MM.1S (cell line): Measurements from ENCODE around the gene OLFML2A.

Experiments used
- DNase-seq: peaks from one replicate; pipeline ENCODE4 v3.0.0-alpha.2; 2015
- H2AFZ ChIP-seq: fragments of 300-600 bp; sonication (generic); 2 replicates; pipeline ENCODE4 v1.6.0; 2016; ENCODE audit warnings: antibody characterized with exemption, low read length
- H3F3A ChIP-seq: fragments of 300-600 bp; sonication (generic); 2 replicates; pipeline ENCODE4 v1.6.1; 2016; ENCODE audit warnings: mild to moderate bottlenecking, antibody characterized with exemption, low read length, moderate library complexity, mixed read lengths; ENCODE audit not compliant: insufficient read depth
- H3K27ac ChIP-seq: fragments of 300-600 bp; sonication (generic); 2 replicates; pipeline ENCODE4 v1.5.1; 2016; ENCODE audit warnings: mild to moderate bottlenecking, low read length
- H3K27me3 ChIP-seq: fragments of 300-600 bp; sonication (generic); replicated peaks from 2 replicates; pipeline ENCODE4 v1.6.0; 2016; ENCODE audit warnings: low read length; ENCODE audit not compliant: insufficient read depth
- H3K36me3 ChIP-seq: fragments of 300-600 bp; sonication (generic); replicated peaks from 2 replicates; pipeline ENCODE4 v1.6.1; 2016; ENCODE audit warnings: mild to moderate bottlenecking, low read length, mixed read lengths; ENCODE audit not compliant: insufficient read depth
- H3K4me1 ChIP-seq: fragments of 300-600 bp; sonication (generic); 2 replicates; pipeline ENCODE4 v1.6.1; 2016; ENCODE audit warnings: low read length, mixed read lengths
- H3K4me2 ChIP-seq: fragments of 300-600 bp; sonication (generic); 2 replicates; pipeline ENCODE4 v1.6.0; 2016; ENCODE audit warnings: low read depth, low read length
- H3K4me3 ChIP-seq: fragments of 300-600 bp; sonication (generic); 2 replicates; pipeline ENCODE4 v1.5.1; 2016; ENCODE audit warnings: low read length, mixed read lengths
- H3K79me2 ChIP-seq: fragments of 300-600 bp; sonication (generic); 2 replicates; pipeline ENCODE4 v1.6.1; 2016; ENCODE audit warnings: mixed run types, low read length, mixed read lengths
- H3K9ac ChIP-seq: fragments of 300-600 bp; sonication (generic); 2 replicates; pipeline ENCODE4 v1.6.1; 2016; ENCODE audit warnings: low read length, mixed read lengths
- H3K9me2 ChIP-seq: fragments of 300-600 bp; sonication (generic); replicated peaks from 2 replicates; pipeline ENCODE4 v1.6.1; 2016; ENCODE audit warnings: mild to moderate bottlenecking, low read length, mixed read lengths; ENCODE audit not compliant: insufficient read depth
- H3K9me3 ChIP-seq: fragments of 300-600 bp; sonication (generic); replicated peaks from 2 replicates; pipeline ENCODE4 v1.6.1; 2016; ENCODE audit warnings: mild to moderate bottlenecking, low read length, mixed read lengths; ENCODE audit not compliant: insufficient read depth
- H4K20me1 ChIP-seq: fragments of 300-600 bp; sonication (generic); 2 replicates; pipeline ENCODE4 v1.6.1; 2016; ENCODE audit warnings: mild to moderate bottlenecking, low read length, moderate library complexity, mixed read lengths; ENCODE audit not compliant: insufficient read depth
- EZH2 ChIP-seq: fragments of 300-600 bp; sonication (generic); optimal IDR thresholded peaks from 2 replicates; pipeline ENCODE3; 2017; ENCODE audit warnings: low read depth, mild to moderate bottlenecking, antibody characterized with exemption, low read length, mixed read lengths
- EZH2phosphoT487 ChIP-seq: fragments of 300-600 bp; sonication (generic); IDR thresholded peaks from 2 replicates; pipeline ENCODE4 v1.6.1; 2018; ENCODE audit warnings: antibody characterized with exemption, low read length
- TF ChIP-seq, protein P1 (sequence below): fragments of 300-600 bp; sonication (generic); IDR thresholded peaks from 2 replicates; pipeline ENCODE4 v1.5.1; 2016; ENCODE audit warnings: antibody characterized with exemption, low read length, mixed read lengths

The OLFML2A gene

DNA sequence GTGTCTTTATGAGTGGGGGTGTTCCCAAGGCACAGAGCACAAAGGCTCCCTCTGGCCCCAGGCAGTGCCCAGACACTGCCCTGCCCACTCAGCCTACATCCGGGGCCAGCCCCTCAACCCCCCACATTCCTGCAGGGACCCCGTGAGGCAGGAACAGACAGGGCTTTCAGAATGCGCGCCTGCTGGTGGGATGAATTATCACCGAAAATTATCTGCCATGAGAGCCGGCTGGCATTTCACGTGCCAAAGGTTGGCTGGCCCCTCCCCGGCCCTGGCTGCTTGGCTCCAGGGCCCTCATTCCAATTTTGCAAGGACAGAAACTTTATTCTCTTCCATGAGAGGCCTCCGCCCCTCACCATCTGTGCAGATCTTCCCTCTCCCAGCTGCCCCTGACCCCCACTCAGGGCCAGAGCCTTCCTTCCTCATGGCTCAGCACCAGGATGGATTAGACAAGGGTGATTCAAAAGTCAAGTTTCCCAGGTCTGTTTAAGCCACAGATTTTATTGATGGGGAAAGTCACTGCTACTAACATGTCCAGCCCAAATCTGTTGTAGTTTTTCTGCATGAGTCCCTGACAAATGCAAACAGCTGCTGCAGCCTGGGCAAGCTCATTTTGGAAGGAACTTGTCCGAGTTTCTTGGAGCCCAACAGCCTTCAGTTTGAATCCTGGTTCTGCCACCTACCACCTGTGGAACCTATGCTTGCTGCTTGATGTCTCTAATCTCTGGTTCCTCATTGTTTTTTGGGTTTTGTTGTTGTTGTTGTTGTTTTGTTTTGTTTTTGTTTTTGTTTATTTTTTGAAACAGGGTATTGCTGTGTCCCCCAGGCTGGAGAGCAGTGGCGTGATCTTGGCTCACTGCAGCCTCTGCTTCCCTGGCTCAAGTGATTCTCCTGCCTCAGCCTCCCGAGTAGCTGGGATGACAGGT is 44.0 kb downstream of the OLFML2A start:
- Histone ChIP-seq H3K4me2 (no peak overlapping the region), H3F3A (no peaks in the 10 kb centered on the region), H3K27ac (no peak overlapping the region), H3K9me3 (no peaks in the 10 kb centered on the region), H4K20me1 (no peaks in the 10 kb centered on the region), H3K4me1 (no peaks in the 10 kb centered on the region), H3K9ac (no peak overlapping the region), H2AFZ (no peak overlapping the region), H3K79me2 (no peaks in the 10 kb centered on the region), H3K9me2 (no peaks in the 10 kb centered on the region), H3K4me3 (no peak overlapping the region), H3K36me3 (no peaks in the 10 kb centered on the region), H3K27me3 (no peaks in the 10 kb centered on the region)
- DNase-seq, result no peak
- TF ChIP-seq, protein P1, sequence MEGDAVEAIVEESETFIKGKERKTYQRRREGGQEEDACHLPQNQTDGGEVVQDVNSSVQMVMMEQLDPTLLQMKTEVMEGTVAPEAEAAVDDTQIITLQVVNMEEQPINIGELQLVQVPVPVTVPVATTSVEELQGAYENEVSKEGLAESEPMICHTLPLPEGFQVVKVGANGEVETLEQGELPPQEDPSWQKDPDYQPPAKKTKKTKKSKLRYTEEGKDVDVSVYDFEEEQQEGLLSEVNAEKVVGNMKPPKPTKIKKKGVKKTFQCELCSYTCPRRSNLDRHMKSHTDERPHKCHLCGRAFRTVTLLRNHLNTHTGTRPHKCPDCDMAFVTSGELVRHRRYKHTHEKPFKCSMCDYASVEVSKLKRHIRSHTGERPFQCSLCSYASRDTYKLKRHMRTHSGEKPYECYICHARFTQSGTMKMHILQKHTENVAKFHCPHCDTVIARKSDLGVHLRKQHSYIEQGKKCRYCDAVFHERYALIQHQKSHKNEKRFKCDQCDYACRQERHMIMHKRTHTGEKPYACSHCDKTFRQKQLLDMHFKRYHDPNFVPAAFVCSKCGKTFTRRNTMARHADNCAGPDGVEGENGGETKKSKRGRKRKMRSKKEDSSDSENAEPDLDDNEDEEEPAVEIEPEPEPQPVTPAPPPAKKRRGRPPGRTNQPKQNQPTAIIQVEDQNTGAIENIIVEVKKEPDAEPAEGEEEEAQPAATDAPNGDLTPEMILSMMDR, result no peak
- no peak for TF ChIP-seq EZH2phosphoT487
- no peak for TF ChIP-seq EZH2

DNA sequence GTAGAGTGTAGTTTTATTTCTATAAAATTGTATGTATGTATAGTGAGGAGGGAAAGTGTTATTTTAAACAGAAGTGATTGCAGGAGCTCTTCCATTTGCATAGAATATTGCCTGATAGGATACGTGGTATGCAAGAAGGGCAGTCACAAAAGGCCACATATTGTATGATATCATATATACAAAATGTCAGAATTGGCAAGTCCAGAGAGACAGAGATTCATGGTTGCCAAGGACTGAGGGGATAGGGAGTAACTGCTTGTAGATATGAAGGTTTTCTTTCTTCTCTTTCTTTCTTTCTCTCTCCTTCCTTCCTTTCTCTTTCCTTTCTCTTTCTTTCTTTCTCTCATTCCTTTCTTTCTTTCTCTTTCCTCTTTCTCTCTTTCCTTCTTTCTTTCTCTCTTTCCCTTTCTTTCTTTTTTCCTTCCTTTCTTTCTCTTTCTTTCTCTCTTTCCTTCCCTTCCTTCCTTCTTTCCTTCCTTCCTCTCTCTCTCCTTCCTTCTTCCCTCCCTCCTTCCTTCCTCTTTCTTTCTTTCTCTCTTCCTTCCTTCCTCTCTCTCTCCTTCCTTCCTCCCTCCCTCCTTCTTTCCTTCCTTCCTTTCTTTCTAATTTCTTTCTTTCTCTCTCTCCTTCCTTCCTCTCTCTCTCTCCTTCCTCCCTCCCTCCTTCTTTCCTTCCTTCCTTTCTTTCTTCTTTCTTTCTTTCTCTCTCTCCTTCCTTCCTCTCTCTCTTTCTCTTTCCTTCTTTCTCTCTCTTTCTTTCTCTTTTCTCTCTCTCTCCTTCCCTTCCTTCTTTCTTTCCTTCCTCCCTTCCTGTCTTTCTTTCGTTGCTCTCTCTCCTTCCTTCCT is 51.8 kb downstream of the OLFML2A start:
- H3K9me2 ChIP-seq, result no peaks in the 10 kb centered on the region
- H3F3A ChIP-seq, result no peaks in the 10 kb centered on the region
- H3K9ac ChIP-seq, result no peak overlapping the region
- no peaks in the 10 kb centered on the region for H3K4me1 ChIP-seq
- no peak for DNase-seq
- H3K79me2 ChIP-seq, result no peaks in the 10 kb centered on the region
- TF ChIP-seq EZH2, result no peak
- TF ChIP-seq EZH2phosphoT487, result no peak
- TF ChIP-seq, protein P1, result no peak
- no peak overlapping the region for H2AFZ ChIP-seq
- H3K4me3 ChIP-seq, result no peak overlapping the region
- no peak overlapping the region for H3K27ac ChIP-seq
- H3K27me3 ChIP-seq, result no peaks in the 10 kb centered on the region
- H3K9me3 ChIP-seq, result no peaks in the 10 kb centered on the region
- H3K36me3 ChIP-seq, result no peaks in the 10 kb centered on the region
- H4K20me1 ChIP-seq, result no peaks in the 10 kb centered on the region
- H3K4me2 ChIP-seq, result no peak overlapping the region

DNA sequence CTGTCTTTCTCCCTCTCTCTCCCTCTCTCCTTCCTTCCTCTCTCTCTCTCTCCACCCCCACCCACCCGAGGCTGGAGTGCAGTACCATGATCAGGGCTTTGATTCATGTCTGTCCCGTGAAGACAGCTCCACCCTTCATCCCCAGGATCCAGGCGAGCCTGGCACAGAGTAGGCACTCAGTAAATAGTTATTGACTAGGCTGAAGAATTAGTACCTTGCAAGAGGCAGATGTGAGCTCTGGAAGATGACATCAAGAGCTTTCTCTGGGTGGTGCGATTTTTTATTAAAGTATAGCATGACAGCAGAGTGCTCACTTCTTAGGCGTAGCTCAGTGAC is 52.4 kb downstream of the OLFML2A start:
- H3K4me3 ChIP-seq, result no peak overlapping the region
- H3K4me1 ChIP-seq, result no peaks in the 10 kb centered on the region
- no peaks in the 10 kb centered on the region for H3K27me3 ChIP-seq
- no peaks in the 10 kb centered on the region for H4K20me1 ChIP-seq
- no peaks in the 10 kb centered on the region for H3K9me3 ChIP-seq
- H3F3A ChIP-seq, result no peaks in the 10 kb centered on the region
- no peak overlapping the region for H3K9ac ChIP-seq
- no peaks in the 10 kb centered on the region for H3K9me2 ChIP-seq
- H3K36me3 ChIP-seq, result no peaks in the 10 kb centered on the region
- TF ChIP-seq EZH2phosphoT487 (no peak), EZH2 (no peak)
- TF ChIP-seq, protein P1, result no peak
- H3K4me2 ChIP-seq, result no peak overlapping the region
- H3K79me2 ChIP-seq, result no peaks in the 10 kb centered on the region
- H2AFZ ChIP-seq, result no peak overlapping the region
- no peak for DNase-seq
- H3K27ac ChIP-seq, result no peak overlapping the region
